HPDE6-E6E7 (cell line): ENCODE data around the gene FXYD7.
"Not testable (repeated sequence)": the region's sequence is repeated elsewhere in the genome, so short reads cannot be mapped to it uniquely, and the experiment has no call there.

Experiments used
- DNase-seq: peaks from one replicate; pipeline ENCODE4 v3.0.0; 2011; ENCODE audit warnings: missing footprints; ENCODE audit errors: extremely low spot score

The FXYD7 gene

DNA sequence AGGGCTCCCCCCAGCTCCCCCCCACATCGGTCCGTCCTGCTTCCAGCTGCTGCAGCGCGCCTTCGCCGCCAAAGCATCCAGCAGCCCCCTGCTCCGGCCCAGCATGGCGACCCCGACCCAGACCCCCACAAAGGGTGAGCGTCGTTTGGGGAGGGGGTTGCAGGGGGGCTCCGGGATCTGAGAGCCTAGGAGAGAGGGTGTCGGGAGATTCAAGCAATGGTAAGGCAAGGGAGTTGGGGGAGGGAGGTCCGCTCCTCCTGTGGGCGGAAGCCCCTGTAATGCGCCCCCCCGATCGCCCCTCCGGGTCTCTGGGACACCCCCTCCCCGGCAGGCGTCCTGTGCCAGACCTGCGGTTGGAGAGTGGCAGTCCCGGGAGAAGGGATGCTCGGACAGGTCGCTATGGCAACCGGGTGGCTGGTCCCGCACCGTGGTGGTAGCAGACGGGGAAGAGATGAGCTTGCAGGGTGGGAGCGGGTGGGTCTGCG, at the start of gene FXYD7:
FXYD7 (plus strand) TSS at position 25 of the 485 bp plus-strand sequence; CDS start at position 104, 79 bp downstream.
- DNase-seq, result no peak

DNA sequence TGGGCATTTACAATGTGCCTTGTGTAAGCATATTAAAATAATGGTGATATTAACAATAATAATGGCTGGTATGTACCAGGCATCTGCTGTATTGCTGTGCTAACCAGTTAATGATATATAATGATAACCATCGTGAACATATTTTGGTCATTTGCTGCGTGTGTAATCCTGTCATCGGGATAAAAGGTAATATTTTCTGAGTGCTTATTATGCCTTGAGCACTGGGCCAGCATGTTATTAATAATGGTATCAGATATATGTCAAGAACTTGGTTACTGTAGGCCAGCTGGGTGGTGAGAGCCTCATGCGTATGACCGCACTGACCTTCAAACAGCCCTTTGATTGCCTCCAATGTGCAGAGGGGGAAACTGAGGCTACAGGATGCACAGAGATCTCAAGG, 49.6 kb upstream of the FXYD7 start:
- no peak for DNase-seq

DNA sequence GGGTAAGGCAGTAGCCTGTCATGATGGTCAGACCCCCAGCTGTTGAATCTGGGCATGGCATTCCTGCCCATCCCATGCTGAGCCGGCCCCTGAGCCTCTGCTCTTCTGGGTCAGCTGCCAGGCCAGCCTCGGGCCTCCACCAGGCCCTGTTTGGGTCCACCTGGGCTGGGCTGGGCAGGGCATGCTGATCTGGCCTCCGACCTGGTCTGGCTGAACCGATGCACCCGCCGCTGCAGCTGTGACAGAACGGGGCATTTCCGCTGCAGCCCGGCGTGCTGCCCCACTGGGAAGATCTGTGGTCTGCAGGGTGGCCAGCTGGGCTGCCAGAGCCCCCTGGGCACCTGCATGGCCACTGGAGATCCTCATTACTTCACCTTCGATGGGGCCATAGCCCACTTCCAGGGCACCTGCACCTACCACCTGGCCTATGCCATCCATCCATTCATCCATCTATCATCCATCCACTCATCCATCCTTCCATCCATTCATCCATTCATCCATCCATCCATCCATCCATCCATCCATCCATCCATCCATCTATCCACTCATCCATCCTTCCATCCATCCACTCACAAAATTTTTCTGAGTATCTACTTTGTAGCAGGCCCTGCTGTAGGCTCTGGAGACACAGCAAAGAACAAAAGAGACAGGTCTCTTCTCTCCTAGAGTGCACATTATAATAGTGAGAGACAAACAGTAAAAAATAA, 49.0 kb upstream of the FXYD7 start:
- DNase-seq, result no peak

- no peak for DNase-seq
Observed at GRCh38 chr19:35094656-35095055, 48.4 kb upstream of the FXYD7 start.

GRCh38 chr19:35095667-35096368, 47.2 kb upstream of the FXYD7 start:
- peak; percentile 73 for DNase-seq

DNA sequence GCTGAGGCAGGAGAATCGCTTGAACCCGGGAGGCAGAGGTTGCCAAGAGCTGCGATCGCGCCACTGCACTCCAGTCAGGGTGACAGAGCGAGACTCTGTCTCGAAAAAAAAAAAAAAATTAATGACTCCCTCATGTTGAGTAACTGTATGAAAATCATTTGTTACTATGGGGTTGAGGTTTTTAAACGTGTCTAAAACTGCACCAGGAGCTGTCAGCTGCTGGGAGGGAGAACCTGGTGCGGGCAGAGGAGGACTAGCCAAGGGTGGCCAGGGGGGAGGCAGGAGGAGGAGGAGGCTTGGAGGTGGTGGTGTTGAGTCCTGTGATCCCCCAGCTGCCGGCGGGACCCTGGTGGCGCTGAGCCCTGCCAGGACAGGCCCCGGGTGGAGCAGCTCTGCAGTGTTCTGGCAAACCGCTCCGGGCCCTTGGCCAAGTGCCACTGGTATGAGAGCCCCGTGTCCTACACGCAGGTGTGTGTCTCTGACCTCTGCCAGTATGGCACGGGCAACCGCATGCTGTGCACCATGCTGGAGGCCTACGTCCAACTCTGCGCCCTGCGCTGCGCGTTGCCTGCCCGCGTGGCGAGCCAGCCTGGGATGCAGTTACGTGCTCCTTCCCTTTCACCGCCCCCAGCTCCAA, 44.5 kb upstream of the FXYD7 start:
- peak; percentile 60 for DNase-seq

DNA sequence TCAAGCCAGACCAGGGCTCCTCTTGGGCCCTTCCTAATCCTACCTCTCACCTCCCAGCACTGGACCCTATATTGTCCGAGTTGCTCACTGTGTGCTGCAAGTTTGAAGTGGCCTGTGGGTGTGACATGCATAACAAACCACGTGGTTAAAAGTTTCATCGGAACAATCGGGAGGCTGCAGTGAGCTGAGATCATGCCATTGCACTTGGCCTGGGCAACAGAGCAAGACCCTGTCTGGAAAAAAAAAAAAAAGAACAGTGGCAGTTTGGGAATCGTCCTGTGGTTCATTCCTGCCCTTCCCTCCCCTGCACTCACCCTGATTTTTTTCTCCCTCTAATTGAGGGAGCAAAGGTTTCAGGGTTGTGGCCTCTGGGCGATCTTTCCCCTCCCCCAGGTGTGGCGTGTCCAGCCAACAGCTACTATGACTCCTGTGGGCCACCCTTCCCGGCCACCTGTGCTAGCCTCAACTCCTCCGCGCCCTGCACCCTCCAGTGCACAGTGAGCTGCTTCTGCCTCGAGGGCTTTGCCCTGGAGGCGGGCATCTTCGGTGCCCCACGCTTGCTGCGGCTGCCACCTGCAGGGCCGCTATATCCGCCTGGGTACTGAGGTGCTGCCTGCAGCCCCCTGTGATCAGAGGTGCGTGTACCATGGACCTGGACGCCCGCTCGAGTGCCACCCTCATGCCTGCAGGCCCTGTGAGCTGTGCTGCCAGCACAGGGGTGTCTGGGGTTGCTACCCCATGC, 43.7 kb upstream of the FXYD7 start:
- DNase-seq, result no peak

DNA sequence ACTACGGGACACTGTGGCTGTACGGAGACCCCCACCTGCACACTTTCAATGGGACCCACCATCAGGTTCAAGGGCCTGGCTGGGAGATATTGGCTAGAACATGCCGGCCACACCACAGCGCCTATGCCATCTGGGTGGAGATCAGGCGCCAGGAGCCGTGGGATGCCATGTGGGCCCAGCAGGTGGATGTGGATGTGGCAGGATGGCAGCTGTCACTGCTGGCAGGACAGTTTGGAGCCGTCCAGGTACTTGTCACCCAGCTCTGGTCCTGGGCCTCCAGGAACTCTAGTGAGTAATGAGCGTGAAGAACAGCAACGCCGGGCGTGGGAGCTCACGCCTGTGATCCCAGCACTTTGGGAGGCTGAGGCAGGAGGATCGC, 43.2 kb upstream of the FXYD7 start:
- DNase-seq, result no peak

- DNase-seq, result no peak
Observed at GRCh38 chr19:35100588-35101533, 42.2 kb upstream of the FXYD7 start.

DNA sequence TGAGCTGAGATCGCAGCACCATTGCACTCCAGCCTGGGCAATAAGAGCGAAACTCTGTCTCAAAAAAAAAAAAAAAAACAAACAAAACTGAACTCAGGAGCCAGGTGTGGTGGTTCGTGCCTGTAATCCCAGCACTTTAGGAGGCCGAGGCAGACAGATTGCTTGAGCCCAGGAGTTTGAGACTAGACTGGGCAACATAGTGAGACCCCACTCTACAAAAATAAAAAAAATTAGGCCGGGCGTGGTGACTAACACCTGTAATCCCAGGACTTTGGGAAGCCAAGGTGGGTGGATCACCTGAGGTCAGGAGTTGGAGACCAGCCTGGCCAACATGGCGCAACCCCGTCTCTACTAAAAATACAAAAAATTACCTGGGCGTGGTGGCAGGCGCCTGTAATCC, 41.1 kb upstream of the FXYD7 start:
- DNase-seq, result not testable (repeated sequence)

- not testable (repeated sequence) for DNase-seq
Observed at GRCh38 chr19:35103614-35104013, 39.4 kb upstream of the FXYD7 start.

DNA sequence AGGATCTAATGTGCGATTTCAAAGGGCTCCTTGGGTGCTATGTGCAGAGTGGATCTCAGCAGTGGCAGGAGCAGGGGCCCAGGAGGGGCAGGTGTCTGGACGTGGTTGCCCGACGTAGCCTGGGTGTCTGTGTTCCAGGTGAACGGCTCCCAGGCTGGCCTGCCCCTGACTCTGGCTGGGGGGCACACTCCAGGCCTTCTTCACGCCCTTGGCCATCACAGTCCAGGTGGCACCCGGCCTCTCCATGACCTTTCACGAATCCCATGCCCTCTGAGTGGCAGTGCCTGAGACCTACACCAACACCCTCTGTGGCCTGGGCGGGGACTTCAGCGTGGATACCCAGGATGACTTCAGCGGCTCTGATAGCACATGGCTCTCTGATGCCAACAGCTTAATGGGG, 38.7 kb upstream of the FXYD7 start:
- DNase-seq, result no peak

GRCh38 chr19:35105047-35105410, 38.0 kb upstream of the FXYD7 start:
- DNase-seq, result no peak

DNA sequence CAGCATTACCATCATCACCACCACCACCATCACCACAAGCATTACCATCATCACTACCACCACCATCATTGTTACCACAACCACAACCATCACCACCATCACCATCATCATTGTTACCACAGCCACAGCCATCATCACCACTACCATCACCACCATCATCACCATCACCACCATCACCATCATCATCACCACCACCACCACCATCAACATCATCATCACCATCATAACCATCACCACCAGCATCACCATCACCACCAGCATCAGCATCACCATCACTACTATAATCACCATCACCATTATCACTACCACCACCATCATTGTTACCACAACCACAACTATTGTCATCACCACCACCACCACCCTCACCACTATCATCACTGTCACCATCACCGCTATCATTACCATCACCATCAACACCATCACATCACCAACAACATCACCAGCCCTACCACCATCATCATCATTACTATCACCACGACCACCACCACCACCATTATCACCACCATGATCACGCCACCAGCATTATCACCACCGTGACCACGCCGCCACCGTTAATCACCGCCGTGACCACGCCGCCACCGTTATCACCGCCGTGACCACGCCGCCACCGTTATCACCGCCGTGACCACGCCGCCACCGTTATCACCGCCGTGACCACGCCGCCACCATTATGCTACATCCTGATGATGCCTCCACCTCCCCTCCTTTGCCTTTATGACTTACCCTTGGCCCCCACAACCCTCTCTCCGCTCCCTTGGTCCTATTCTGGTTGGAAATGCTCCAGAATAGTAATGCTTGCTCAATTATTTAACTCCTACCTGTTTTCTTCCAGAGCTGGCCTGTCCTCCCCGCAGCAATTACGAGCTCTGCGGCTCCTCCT, 37.4 kb upstream of the FXYD7 start:
- no peak for DNase-seq

DNA sequence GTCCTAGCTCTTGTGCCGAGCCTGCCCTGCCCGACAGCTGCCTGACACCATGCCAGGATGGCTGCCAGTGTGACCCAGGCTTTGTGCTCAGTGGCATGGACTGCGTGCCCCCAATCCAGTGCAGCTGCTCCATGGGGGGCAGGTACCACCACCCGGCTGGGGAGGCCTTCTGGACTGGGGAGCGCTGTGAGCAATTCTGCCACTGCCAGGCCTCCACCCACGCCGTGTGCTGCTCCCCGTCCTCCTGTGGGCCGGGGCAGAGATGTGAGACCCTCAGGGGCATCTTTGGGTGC, 36.8 kb upstream of the FXYD7 start:
- DNase-seq, result no peak

DNA sequence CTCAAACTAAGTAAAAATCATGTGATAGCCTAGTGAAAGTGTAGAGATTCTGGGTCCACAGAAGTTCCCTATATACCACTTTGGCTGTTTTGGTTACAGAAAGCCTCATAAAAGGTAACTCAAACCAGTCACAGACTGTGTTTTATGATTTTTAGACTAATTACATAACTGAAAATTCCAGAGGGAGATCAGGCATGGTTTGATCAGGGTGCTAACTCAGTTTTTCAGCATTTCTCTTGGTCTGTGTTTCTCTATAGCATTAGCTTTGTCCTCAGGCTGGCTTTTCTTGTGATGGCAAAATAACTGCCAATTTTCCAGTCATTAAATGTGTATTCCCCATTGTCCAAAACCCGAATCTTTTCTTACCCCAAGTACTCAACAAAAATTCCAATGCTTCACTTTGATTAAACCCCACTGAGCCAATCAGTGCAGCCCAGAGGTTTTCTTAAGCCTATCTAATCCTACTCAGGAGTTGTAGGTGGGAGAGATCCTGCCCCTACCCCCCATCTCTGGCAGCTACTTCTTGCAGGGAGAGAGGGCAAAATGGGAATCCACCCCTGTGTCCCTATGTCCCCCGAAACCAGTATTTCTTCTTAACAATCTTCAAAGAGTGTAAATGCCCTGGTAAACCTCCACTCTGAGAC, 36.0 kb upstream of the FXYD7 start:
- no peak for DNase-seq

DNA sequence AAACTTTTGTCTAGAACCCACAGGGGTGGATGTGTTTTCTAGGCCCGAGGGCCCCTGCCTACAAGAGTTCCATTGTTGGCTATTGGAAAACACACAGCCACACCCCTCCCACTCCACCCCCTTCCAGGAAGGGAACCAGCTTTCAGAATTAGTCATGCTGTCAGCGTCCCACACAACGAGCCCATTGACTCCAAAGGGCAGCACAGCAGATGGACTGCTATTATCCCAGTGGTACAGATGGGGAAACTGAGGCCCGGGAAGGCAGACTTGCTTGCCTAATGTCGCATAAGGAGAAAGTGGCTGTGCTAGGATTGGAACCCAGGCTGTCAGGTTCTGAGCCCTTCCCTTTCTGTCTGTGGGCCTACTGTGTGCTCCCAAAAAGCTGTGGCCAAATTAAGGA, 35.5 kb upstream of the FXYD7 start:
- peak; percentile 83 for DNase-seq

DNA sequence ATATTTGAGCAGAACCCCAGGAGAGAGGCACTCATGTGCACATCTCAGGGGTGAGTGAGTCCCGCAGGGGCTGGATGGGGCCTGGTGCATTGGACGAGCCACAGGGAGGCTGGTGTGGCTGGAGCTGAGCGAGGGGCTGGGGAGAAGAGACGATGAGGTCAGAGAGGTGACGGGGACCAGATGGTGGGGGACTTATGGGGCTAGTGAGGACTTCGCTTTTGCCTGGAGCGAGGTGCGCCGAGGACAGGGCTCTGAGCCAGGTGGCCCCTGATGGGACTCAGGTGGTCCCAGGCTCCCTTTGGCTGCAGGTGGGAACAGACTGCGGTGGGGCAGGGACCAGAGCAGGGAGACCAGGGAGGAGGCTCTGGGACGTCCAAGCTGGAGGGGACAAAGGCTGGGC, 34.3 kb upstream of the FXYD7 start:
- no peak for DNase-seq

DNA sequence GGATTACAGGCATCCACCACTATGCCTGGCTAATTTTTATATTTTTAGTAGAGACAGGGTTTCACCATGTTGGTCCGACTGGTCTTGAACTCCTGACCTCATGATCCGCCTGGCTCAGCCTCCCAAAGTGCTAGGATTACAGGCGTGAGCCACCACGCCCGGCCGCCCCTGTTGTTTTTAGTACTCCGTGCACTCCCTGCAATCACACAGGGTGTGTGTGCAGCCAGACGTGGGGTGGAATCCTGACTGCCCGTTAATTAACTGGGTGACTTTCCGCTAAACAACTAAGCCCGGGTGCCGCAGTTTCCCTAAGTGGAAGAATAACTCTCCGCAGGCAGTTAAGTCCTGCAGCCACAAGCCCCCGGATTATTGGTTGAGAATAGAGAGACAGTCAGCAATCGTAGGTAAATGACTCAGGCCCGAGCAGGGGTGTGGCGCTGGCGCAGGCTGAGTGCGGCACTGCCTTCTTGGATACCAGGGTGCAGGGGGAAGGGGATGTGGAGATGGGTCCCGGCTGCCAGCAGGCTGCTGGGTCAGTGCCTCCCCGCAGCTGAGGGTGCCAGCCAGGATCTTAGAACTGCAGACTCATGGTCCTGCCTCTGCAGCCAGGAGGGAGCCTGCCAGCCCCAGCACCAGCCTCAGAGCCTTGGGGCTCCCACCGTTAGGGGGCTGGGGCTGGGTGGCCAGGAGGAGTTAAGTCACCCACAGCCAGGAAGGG, 33.5 kb upstream of the FXYD7 start:
- peak; percentile 67 for DNase-seq
